GM12878 (cell line): ENCODE measurements around the gene MDH1B. TPM values are rescaled to one million over a fixed set of nuclear protein-coding genes. Genes with fewer than 3 reads are reported as not detected.

Source experiments
- microRNA-seq: library from miRNA; unstranded; fragments of <30 nt; microRNA quantifications from one replicate; pipeline ENCODE4, GENCODE V29; 2018
- polyA plus RNA-seq, 11 experiments: library from polyadenylated mRNA; depleted of rRNA in 4 of 11; unstranded in 6 of 11; stranded (reverse) in 5 of 11; fragments of >200 nt; fragmentation: Nextera tagmentation in 4 of 11; fragmentation: Illumina TruSeq in 1 of 11; extraction: Ambion mirVana in 4 of 11; extraction: Trizol in 1 of 11; gene quantifications; 1 replicate in 1 of 11; 2 replicates in 10 of 11; pipeline versions ENCODE4 v1.2.1 to v1.2.3, GENCODE V29; 2011 to 2016; ENCODE audit warnings: inconsistent platforms in 2 of 11, missing spikeins in 2 of 11, low read depth in 1 of 11
- small RNA-seq: library from RNA; depleted of rRNA; stranded (forward); fragments of <200 nt; gene quantifications from one replicate; pipeline ENCODE3, GENCODE V24; 2014
- total RNA-seq, 4 experiments: library from RNA; depleted of rRNA in 3 of 4; stranded (reverse); fragments of >200 nt in 3 of 4; fragmentation: Illumina TruSeq in 1 of 4; extraction: Trizol in 1 of 4; gene quantifications; 2 replicates each; pipeline versions ENCODE4 v1.2.1 to v1.2.3, GENCODE V29; 2013 to 2021

The MDH1B gene
- total and polyA plus RNA-seq, 10 of the 15 experiments (the other 5 are each of a cell fraction or from before 2014, with no cell fraction given) = 0.47 to 1.6 (median 0.98) TPM

Small RNA genes lying within 50 kb of the gene (microRNA-seq; reads per million reads assigned to microRNA genes)
- not detected for gene MIR3130-1
- gene MIR3130-2 = not detected

Small RNA genes lying within 50 kb of the gene (small RNA-seq; reads per million reads assigned to genes)
- not detected for gene MIR3130-2
- not detected for gene RF00019

Other genes with a start within 250 kb of the MDH1B start
- gene FAM237A, start 122.8 kb downstream of the MDH1B start, total RNA-seq (2014; rRNA removed) = not detected in 2 replicates
- gene FAM237A, start 122.8 kb downstream of the MDH1B start, total RNA-seq (2014; rRNA removed; fragmentation: Illumina TruSeq; extraction: Trizol) = not detected in 2 replicates
- not detected in 2 replicates for gene FAM237A, start 122.8 kb downstream of the MDH1B start, total RNA-seq (2021)
- not detected in 2 replicates for gene FAM237A, start 122.8 kb downstream of the MDH1B start, polyA plus RNA-seq (2011; rRNA removed)
- gene FAM237A, start 122.8 kb downstream of the MDH1B start, polyA plus RNA-seq (2014; fragmentation: Illumina TruSeq; extraction: Trizol) = not detected in 2 replicates
- not detected for gene FAM237A, start 122.8 kb downstream of the MDH1B start, polyA plus RNA-seq (2014; fragmentation: Nextera tagmentation; extraction: Ambion mirVana)
- not detected in 2 replicates for gene FAM237A, start 122.8 kb downstream of the MDH1B start, polyA plus RNA-seq (2014; rRNA removed)
- gene FAM237A, start 122.8 kb downstream of the MDH1B start, polyA plus RNA-seq (2016; fragmentation: Nextera tagmentation; extraction: Ambion mirVana) = not detected
- 0.16 TPM in 1 of 2 replicates, not detected in the other for gene DYTN, start 46.9 kb downstream of the MDH1B start, total RNA-seq (2014; rRNA removed)
- 0.09 TPM in 1 of 2 replicates, not detected in the other for gene DYTN, start 46.9 kb downstream of the MDH1B start, total RNA-seq (2014; rRNA removed; fragmentation: Illumina TruSeq; extraction: Trizol)
- gene DYTN, start 46.9 kb downstream of the MDH1B start, total RNA-seq (2021) = not detected in 2 replicates
- gene DYTN, start 46.9 kb downstream of the MDH1B start, polyA plus RNA-seq (2011; rRNA removed) = not detected in 2 replicates
- 0.06 TPM in 1 of 2 replicates, not detected in the other for gene DYTN, start 46.9 kb downstream of the MDH1B start, polyA plus RNA-seq (2014; fragmentation: Illumina TruSeq; extraction: Trizol)
- under 1 TPM; 0.02 to 0.18 TPM for gene DYTN, start 46.9 kb downstream of the MDH1B start, polyA plus RNA-seq (2014; fragmentation: Nextera tagmentation; extraction: Ambion mirVana)
- 0.32 TPM in 1 of 2 replicates, not detected in the other for gene DYTN, start 46.9 kb downstream of the MDH1B start, polyA plus RNA-seq (2014; rRNA removed)
- under 1 TPM; 0.09 to 0.29 TPM for gene DYTN, start 46.9 kb downstream of the MDH1B start, polyA plus RNA-seq (2016; fragmentation: Nextera tagmentation; extraction: Ambion mirVana)
- gene FASTKD2, start 278 bp upstream of the MDH1B start, total RNA-seq (2014; rRNA removed) = 40.0 and 49.3 TPM in 2 replicates
- gene FASTKD2, start 278 bp upstream of the MDH1B start, total RNA-seq (2014; rRNA removed; fragmentation: Illumina TruSeq; extraction: Trizol) = 48.2 and 50.1 TPM in 2 replicates
- gene FASTKD2, start 278 bp upstream of the MDH1B start, total RNA-seq (2021) = 29.4 and 32.1 TPM in 2 replicates
- gene FASTKD2, start 278 bp upstream of the MDH1B start, polyA plus RNA-seq (2011; rRNA removed) = 54.5 and 67.1 TPM in 2 replicates
- 46.8 and 60.0 TPM in 2 replicates for gene FASTKD2, start 278 bp upstream of the MDH1B start, polyA plus RNA-seq (2014; fragmentation: Illumina TruSeq; extraction: Trizol)
- gene FASTKD2, start 278 bp upstream of the MDH1B start, polyA plus RNA-seq (2014; fragmentation: Nextera tagmentation; extraction: Ambion mirVana) = 100 to 1,000 TPM in 1 of 2 experiments, 10 to 100 TPM in 1; 58.7 to 115 TPM
- 28.6 and 33.2 TPM in 2 replicates for gene FASTKD2, start 278 bp upstream of the MDH1B start, polyA plus RNA-seq (2014; rRNA removed)
- gene FASTKD2, start 278 bp upstream of the MDH1B start, polyA plus RNA-seq (2016; fragmentation: Nextera tagmentation; extraction: Ambion mirVana) = 10 to 100 TPM; 68.0 to 69.1 TPM
- not detected in 2 replicates for gene CPO, start 174.2 kb upstream of the MDH1B start, total RNA-seq (2014; rRNA removed)
- not detected in 2 replicates for gene CPO, start 174.2 kb upstream of the MDH1B start, total RNA-seq (2014; rRNA removed; fragmentation: Illumina TruSeq; extraction: Trizol)
- gene CPO, start 174.2 kb upstream of the MDH1B start, total RNA-seq (2021) = not detected in 2 replicates
- 0.14 TPM in 1 of 2 replicates, not detected in the other for gene CPO, start 174.2 kb upstream of the MDH1B start, polyA plus RNA-seq (2011; rRNA removed)
- not detected in 2 replicates for gene CPO, start 174.2 kb upstream of the MDH1B start, polyA plus RNA-seq (2014; fragmentation: Illumina TruSeq; extraction: Trizol)
- gene CPO, start 174.2 kb upstream of the MDH1B start, polyA plus RNA-seq (2014; fragmentation: Nextera tagmentation; extraction: Ambion mirVana) = not detected
- gene CPO, start 174.2 kb upstream of the MDH1B start, polyA plus RNA-seq (2014; rRNA removed) = 0.13 TPM in 1 of 2 replicates, not detected in the other
- not detected for gene CPO, start 174.2 kb upstream of the MDH1B start, polyA plus RNA-seq (2016; fragmentation: Nextera tagmentation; extraction: Ambion mirVana)